GM18508 (cell line): Measurements from ENCODE around the gene ENOX2.
"Not testable (repeated sequence)": the region's sequence is repeated elsewhere in the genome, so short reads cannot be mapped to it uniquely, and the experiment has no call there.

Experiments
- ATAC-seq: cut with Tn5 transposase; IDR thresholded peaks from one replicate; pipeline ENCODE4 v1.9.1; 2021; ENCODE audit warnings: moderate number of reproducible peaks; ENCODE audit not compliant: insufficient read depth, unreplicated experiment

Gene ENOX2

GRCh38 chrX:130829526-130830515 lies 73.2 kb downstream of the ENOX2 start:
- ATAC-seq: no peak

- no peak for ATAC-seq
Measured at GRCh38 chrX:130828641-130829040, 74.4 kb downstream of the ENOX2 start.

GRCh38 chrX:130827648-130828047 lies 75.4 kb downstream of the ENOX2 start:
- ATAC-seq: no peak

- ATAC-seq: no peak
Measured at GRCh38 chrX:130826249-130826648, 76.8 kb downstream of the ENOX2 start.

- no peak for ATAC-seq
Measured at GRCh38 chrX:130825525-130825924, 77.5 kb downstream of the ENOX2 start.

- ATAC-seq: not testable (repeated sequence)
Measured at GRCh38 chrX:130819367-130819766, 83.6 kb downstream of the ENOX2 start.

GRCh38 chrX:130813932-130814331 lies 89.1 kb downstream of the ENOX2 start:
- ATAC-seq: not testable (repeated sequence)

GRCh38 chrX:130810561-130810960 lies 92.4 kb downstream of the ENOX2 start:
- no peak for ATAC-seq

- ATAC-seq: no peak
Measured at GRCh38 chrX:130805903-130806302, 97.1 kb downstream of the ENOX2 start.

- ATAC-seq: no peak
Measured at GRCh38 chrX:130803537-130803936, 99.5 kb downstream of the ENOX2 start.

- no peak for ATAC-seq
Measured at GRCh38 chrX:130801901-130802300, 101.1 kb downstream of the ENOX2 start.

GRCh38 chrX:130799393-130799792 lies 103.6 kb downstream of the ENOX2 start:
- ATAC-seq: no peak

- no peak for ATAC-seq
Measured at GRCh38 chrX:130793975-130794374, 109.0 kb downstream of the ENOX2 start.

GRCh38 chrX:130791870-130792269 lies 111.1 kb downstream of the ENOX2 start:
- not testable (repeated sequence) for ATAC-seq

- no peak for ATAC-seq
Measured at GRCh38 chrX:130789793-130790192, 113.2 kb downstream of the ENOX2 start.

- no peak for ATAC-seq
Measured at GRCh38 chrX:130788786-130789581, 114.0 kb downstream of the ENOX2 start.

GRCh38 chrX:130786030-130786429 lies 117.0 kb downstream of the ENOX2 start:
- ATAC-seq: no peak

- no peak for ATAC-seq
Measured at GRCh38 chrX:130778773-130779172, 124.2 kb downstream of the ENOX2 start.

GRCh38 chrX:130775849-130776248 lies 127.2 kb downstream of the ENOX2 start:
- no peak for ATAC-seq

- no peak for ATAC-seq
Measured at GRCh38 chrX:130772776-130773143, 130.2 kb downstream of the ENOX2 start.

- no peak for ATAC-seq
Measured at GRCh38 chrX:130772105-130772775, 130.8 kb downstream of the ENOX2 start.
